Activated CD8-positive, alpha-beta T cell treated with anti-CD3 and anti-CD28 coated beads for 36 hours (primary cell): Measurements from ENCODE around the gene MOCS3. TPM values are rescaled to one million over a fixed set of nuclear protein-coding genes. Genes with fewer than 3 reads are reported as not detected.

Experiments used
- ATAC-seq: fragments of 200-7000 bp; cut with Tn5 transposase; one replicate; pipeline ENCODE4 v1.10.0; 2021; ENCODE audit warnings: mild to moderate bottlenecking, moderate library complexity
- CTCF ChIA-PET: fragments of 350-600 bp; sonication (Branson Sonifier 250); formaldehyde crosslinking; loops from one replicate; lab custom pipeline; 2021; ENCODE audit warnings: antibody characterized with exemption; lab: Charles Lee
- POLR2A ChIA-PET: fragments of 350-600 bp; sonication (Branson Sonifier 250); formaldehyde crosslinking; loops from one replicate; lab custom pipeline; 2021; ENCODE audit warnings: antibody characterized with exemption; lab: Charles Lee
- DNase-seq: peaks from one replicate; pipeline ENCODE4 v3.0.0-alpha.2; 2020
- H3K27ac Mint-ChIP-seq: one replicate; pipeline ENCODE4 v1.8.0; 2021; ENCODE audit warnings: mild to moderate bottlenecking, mixed read lengths
- H3K27me3 Mint-ChIP-seq: one replicate; pipeline ENCODE4 v1.8.0; 2021; ENCODE audit warnings: mixed read lengths
- H3K36me3 Mint-ChIP-seq: one replicate; pipeline ENCODE4 v1.8.0; 2021; ENCODE audit warnings: low read depth, mixed read lengths
- H3K4me1 Mint-ChIP-seq: one replicate; pipeline ENCODE4 v1.8.0; 2021; ENCODE audit warnings: low read depth, mixed read lengths
- H3K4me3 Mint-ChIP-seq: one replicate; pipeline ENCODE4 v1.8.0; 2021; ENCODE audit warnings: mild to moderate bottlenecking, moderate library complexity, mixed read lengths
- H3K9me3 Mint-ChIP-seq: one replicate; pipeline ENCODE4 v1.8.0; 2021; ENCODE audit warnings: mixed read lengths
- CTCF ChIP-seq: fragments of 200-600 bp; IDR thresholded peaks from one replicate; pipeline ENCODE4 v1.8.0; 2022; ENCODE audit warnings: antibody characterized with exemption, mild to moderate bottlenecking
- intact Hi-C: fragments of 100-400 bp; cut with micrococcal nuclease; formaldehyde crosslinking; loops from one replicate; pipeline ENCODE4 v1.10.0; 2022
- total RNA-seq, 2 experiments: library from RNA; stranded (reverse); gene quantifications; one replicate each; pipeline ENCODE4 v1.2.3, GENCODE V29; 2021

The MOCS3 gene
- total RNA-seq, 2 experiments from 2014 or later = 4.6 TPM

GRCh38 chr20:50918403-50918802 lies 40.2 kb upstream of the MOCS3 start:
- ATAC-seq = no peak
- Mint-ChIP-seq H3K9me3 (no peaks in the 10 kb centered on the region), H3K4me1 (peaks cover 84% of the 10 kb centered on the region), H3K4me3 (no peak overlapping the region), H3K27me3 (no peaks in the 10 kb centered on the region), H3K27ac (peak overlapping the region; percentile 26), H3K36me3 (peaks cover 25% of the 10 kb centered on the region)
- TF ChIP-seq CTCF = no peak
- ChIA-PET POLR2A (interaction anchor here (4.8 kb wide), 1 partner anchor 12 kb away, joined by 31 read pairs; the partner anchor contains the start of gene ADNP), CTCF (interaction anchor here (1.0 to 3.7 kb wide), 2 partner anchors 10 to 124 kb away, joined by 4 to 39 read pairs; partner anchors contain the start of gene BCAS4)
- intact Hi-C loops = no loop called here
- DNase-seq = no peak

GRCh38 chr20:50919567-50919966 lies 39.1 kb upstream of the MOCS3 start:
- Mint-ChIP-seq H3K9me3 (no peaks in the 10 kb centered on the region), H3K4me3 (no peak overlapping the region), H3K36me3 (peaks cover 25% of the 10 kb centered on the region), H3K27ac (no peak overlapping the region), H3K4me1 (peaks cover 82% of the 10 kb centered on the region), H3K27me3 (no peaks in the 10 kb centered on the region)
- no peak for ATAC-seq
- POLR2A ChIA-PET = interaction anchor here (1.0 to 4.8 kb wide), 3 partner anchors 11 to 125 kb away, joined by 6 to 31 read pairs (median 6); partner anchors contain the start of genes ADNP, BCAS4, DPM1 and MOCS3
- intact Hi-C loops = no loop called here
- CTCF ChIA-PET = interaction anchor here (1.2 to 3.7 kb wide), 4 partner anchors 9 to 129 kb away, joined by 3 to 39 read pairs (median 6); partner anchors contain the start of gene BCAS4
- DNase-seq = no peak
- TF ChIP-seq CTCF = no peak

- POLR2A ChIA-PET = interaction anchor here (0.6 to 4.8 kb wide), 4 partner anchors 10 to 173 kb away, joined by 3 to 31 read pairs (median 3); partner anchors contain the start of gene ADNP
- Mint-ChIP-seq H3K27ac (no peak overlapping the region), H3K36me3 (peaks cover 38% of the 10 kb centered on the region)
These were observed 37.6 kb upstream of the MOCS3 start for GRCh38 chr20:50920997-50921396.

GRCh38 chr20:50921803-50922501 lies 36.7 kb upstream of the MOCS3 start:
- Mint-ChIP-seq H3K27me3 (no peaks in the 10 kb centered on the region), H3K4me1 (peaks cover 79% of the 10 kb centered on the region), H3K9me3 (no peaks in the 10 kb centered on the region), H3K27ac (peak overlapping the region; percentile 41), H3K36me3 (peaks cover 38% of the 10 kb centered on the region), H3K4me3 (no peak overlapping the region)
- ChIA-PET POLR2A (interaction anchor here (1.0 to 4.8 kb wide), 2 partner anchors 9 to 126 kb away, joined by 3 to 31 read pairs; partner anchors contain the start of gene ADNP), CTCF (interaction anchor here (3.7 to 17.7 kb wide), 2 partner anchors 7 to 128 kb away, joined by 39 to 253 read pairs; partner anchors contain the start of gene BCAS4)
- no peak for DNase-seq
- ATAC-seq = no peak
- intact Hi-C loops = no loop called here
- no peak for TF ChIP-seq CTCF

More at GRCh38 chr20:50920997-50921396, 37.6 kb upstream of the MOCS3 start:
- CTCF ChIA-PET = interaction anchor here (3.7 to 17.7 kb wide), 2 partner anchors 8 to 127 kb away, joined by 39 to 253 read pairs; partner anchors contain the start of gene BCAS4
- Mint-ChIP-seq H3K27me3 (no peaks in the 10 kb centered on the region), H3K9me3 (no peaks in the 10 kb centered on the region), H3K4me3 (no peak overlapping the region), H3K4me1 (peaks cover 84% of the 10 kb centered on the region)
- no peak for TF ChIP-seq CTCF
- ATAC-seq = peak; percentile 63
- no peak for DNase-seq
- intact Hi-C loops = no loop called here
